ENCODE data around the gene SKIL. TPM values are rescaled to one million over a fixed set of nuclear protein-coding genes. Genes with fewer than 3 reads are reported as not detected.

The SKIL gene
- total and polyA plus RNA-seq, 2 donors from 2014 or later: 5.6 to 68.2 TPM

- no peaks in the 10 kb centered on the region for H3K4me1 ChIP-seq (ENCODE audit: control insufficient read depth in 2 of 3, insufficient read depth in 2 of 3, low read depth in 1 of 3, low read length in 3 of 3)
- intact Hi-C loops (cut with DNase I): no loop called here
- FAIRE-seq: no peak
- TF ChIP-seq CTCF (IDR thresholded peaks at IDR 0.05; ENCODE audit: borderline replicate concordance, extremely low read depth, insufficient read depth): no peak
- no peaks in the 10 kb centered on the region for H3K27me3 ChIP-seq (ENCODE audit: control insufficient read depth, insufficient read depth, low read length)
- H3K9ac ChIP-seq (ENCODE audit: low read length in 3 of 3): no peak overlapping the region
- H3K27ac ChIP-seq (ENCODE audit: low read depth in 2 of 2, low read length in 2 of 2): no peak overlapping the region
- no peaks in the 10 kb centered on the region for H3K9me3 ChIP-seq (ENCODE audit: control insufficient read depth in 2 of 3, insufficient read depth in 1 of 3, low read length in 3 of 3)
- peaks cover 0 to 3% (median 0%) of the 10 kb centered on the region in 3 donors for H3K36me3 ChIP-seq (ENCODE audit: control insufficient read depth in 2 of 3, insufficient read depth in 3 of 3, low read length in 3 of 3)
- H3K4me3 ChIP-seq (ENCODE audit: low read length in 3 of 3): no peak overlapping the region
- no peak for DNase-seq
Measured at GRCh38 chr3:170437696-170438407, 80.3 kb downstream of the SKIL start.

DNA sequence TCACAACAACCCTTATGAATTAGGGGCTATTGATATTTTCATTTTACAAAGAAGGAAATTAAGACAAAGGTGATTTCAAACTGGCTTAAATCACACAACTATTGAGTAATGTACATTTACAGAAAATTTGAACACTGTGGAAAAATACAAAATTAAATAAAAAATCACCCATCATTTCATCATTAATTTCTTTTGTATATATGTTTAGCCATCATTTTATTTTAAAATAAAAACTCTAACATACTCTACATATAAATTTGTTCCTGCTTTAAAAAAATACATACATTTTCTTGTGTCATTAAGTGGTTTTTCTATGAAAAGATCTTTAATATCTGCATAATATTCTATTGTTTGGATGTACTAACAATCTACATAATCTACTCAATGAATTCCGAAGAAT is 81.3 kb downstream of the SKIL start:
- no peaks in the 10 kb centered on the region for H3K27me3 ChIP-seq (ENCODE audit: control insufficient read depth, insufficient read depth, low read length)
- no peak overlapping the region for H3K27ac ChIP-seq (ENCODE audit: low read depth in 2 of 2, low read length in 2 of 2)
- no peaks in the 10 kb centered on the region for H3K4me1 ChIP-seq (ENCODE audit: control insufficient read depth in 2 of 3, insufficient read depth in 2 of 3, low read depth in 1 of 3, low read length in 3 of 3)
- FAIRE-seq (peak; percentile 84), DNase-seq (no peak)
- no peak overlapping the region for H3K9ac ChIP-seq (ENCODE audit: low read length in 3 of 3)
- peaks cover 0 to 3% (median 0%) of the 10 kb centered on the region in 3 donors for H3K36me3 ChIP-seq (ENCODE audit: control insufficient read depth in 2 of 3, insufficient read depth in 3 of 3, low read length in 3 of 3)
- intact Hi-C loops (cut with DNase I): no loop called here
- no peaks in the 10 kb centered on the region for H3K9me3 ChIP-seq (ENCODE audit: control insufficient read depth in 2 of 3, insufficient read depth in 1 of 3, low read length in 3 of 3)
- H3K4me3 ChIP-seq (ENCODE audit: low read length in 3 of 3): no peak overlapping the region
- TF ChIP-seq CTCF (IDR thresholded peaks at IDR 0.05; ENCODE audit: borderline replicate concordance, extremely low read depth, insufficient read depth): no peak

DNA sequence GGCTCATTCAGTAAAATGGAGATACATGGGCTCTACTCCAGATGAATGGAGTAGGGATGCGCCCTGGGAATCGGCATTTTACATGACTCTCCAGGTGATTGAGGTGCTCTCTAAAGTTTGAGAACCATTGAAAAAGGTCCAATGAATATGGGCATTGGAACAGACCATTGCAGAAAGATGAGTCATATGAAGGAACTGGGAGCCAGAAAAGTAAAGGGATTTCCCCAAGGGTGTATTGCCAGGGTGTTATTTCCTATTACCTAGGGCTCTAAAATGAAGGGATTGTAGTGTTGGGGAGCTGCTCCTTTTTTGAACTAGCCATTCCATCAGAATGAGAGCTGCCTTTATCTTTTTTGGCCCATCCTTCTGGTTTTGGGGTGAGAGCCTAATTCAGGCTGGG is 82.8 kb downstream of the SKIL start:
- FAIRE-seq (no peak), DNase-seq (no peak)
- H3K36me3 ChIP-seq (ENCODE audit: control insufficient read depth in 2 of 3, insufficient read depth in 3 of 3, low read length in 3 of 3): peaks cover 0 to 3% (median 0%) of the 10 kb centered on the region in 3 donors
- no peak overlapping the region for H3K4me3 ChIP-seq (ENCODE audit: low read length in 3 of 3)
- H3K9me3 ChIP-seq (ENCODE audit: control insufficient read depth in 2 of 3, insufficient read depth in 1 of 3, low read length in 3 of 3): no peaks in the 10 kb centered on the region
- intact Hi-C loops (cut with DNase I): no loop called here
- H3K9ac ChIP-seq (ENCODE audit: low read length in 3 of 3): no peak overlapping the region
- H3K27ac ChIP-seq (ENCODE audit: low read depth in 2 of 2, low read length in 2 of 2): no peak overlapping the region
- no peaks in the 10 kb centered on the region for H3K27me3 ChIP-seq (ENCODE audit: control insufficient read depth, insufficient read depth, low read length)
- TF ChIP-seq CTCF (IDR thresholded peaks at IDR 0.05; ENCODE audit: borderline replicate concordance, extremely low read depth, insufficient read depth): no peak
- H3K4me1 ChIP-seq (ENCODE audit: control insufficient read depth in 2 of 3, insufficient read depth in 2 of 3, low read depth in 1 of 3, low read length in 3 of 3): no peaks in the 10 kb centered on the region
